Activated T-cell treated with anti-CD3 and anti-CD28 coated beads, Interleukin-2, amount 50 U/mL, for 24 hours (primary cell): ENCODE data around the gene MBD5.

Experiments used
- DNase-seq: peaks from one replicate; pipeline ENCODE4 v3.0.0-alpha.2; 2020
- H3K27ac Mint-ChIP-seq: 2 replicates; pipeline ENCODE4 v1.8.0; 2020; ENCODE audit warnings: mild to moderate bottlenecking, mixed read lengths
- H3K27me3 Mint-ChIP-seq: 2 replicates; pipeline ENCODE4 v1.8.0; 2020; ENCODE audit warnings: mixed read lengths
- H3K36me3 Mint-ChIP-seq: 2 replicates; pipeline ENCODE4 v1.8.0; 2020; ENCODE audit warnings: low read depth, mixed read lengths
- H3K4me1 Mint-ChIP-seq: 2 replicates; pipeline ENCODE4 v1.8.0; 2020; ENCODE audit warnings: low read depth, mixed read lengths
- H3K4me3 Mint-ChIP-seq: 2 replicates; pipeline ENCODE4 v1.8.0; 2020; ENCODE audit warnings: mild to moderate bottlenecking, moderate library complexity, mixed read lengths
- H3K9me3 Mint-ChIP-seq: 2 replicates; pipeline ENCODE4 v1.8.0; 2020; ENCODE audit warnings: mixed read lengths

The MBD5 gene

GRCh38 chr2:148044322-148044721 is 23.4 kb downstream of the MBD5 start:
- Mint-ChIP-seq H3K4me1 (peaks cover 27% of the 10 kb centered on the region), H3K27me3 (no peaks in the 10 kb centered on the region), H3K9me3 (no peaks in the 10 kb centered on the region), H3K27ac (no peak overlapping the region), H3K36me3 (peaks cover 6% of the 10 kb centered on the region), H3K4me3 (no peak overlapping the region)
- no peak for DNase-seq

- no peak for DNase-seq
- H3K27me3 Mint-ChIP-seq: no peaks in the 10 kb centered on the region
- H3K27ac Mint-ChIP-seq: no peak overlapping the region
- no peaks in the 10 kb centered on the region for H3K36me3 Mint-ChIP-seq
- no peaks in the 10 kb centered on the region for H3K9me3 Mint-ChIP-seq
- H3K4me3 Mint-ChIP-seq: no peak overlapping the region
- peaks cover 40% of the 10 kb centered on the region for H3K4me1 Mint-ChIP-seq
Measured at GRCh38 chr2:148046802-148047201, 25.9 kb downstream of the MBD5 start.

- H3K4me1 Mint-ChIP-seq: peaks cover 42% of the 10 kb centered on the region
- no peak for DNase-seq
- H3K9me3 Mint-ChIP-seq: peaks cover 3% of the 10 kb centered on the region
- no peaks in the 10 kb centered on the region for H3K27me3 Mint-ChIP-seq
- no peak overlapping the region for H3K4me3 Mint-ChIP-seq
- H3K36me3 Mint-ChIP-seq: peaks cover 8% of the 10 kb centered on the region
- peak overlapping the region; percentile 37 for H3K27ac Mint-ChIP-seq
Measured at GRCh38 chr2:148048475-148049221, 27.8 kb downstream of the MBD5 start.

GRCh38 chr2:148049284-148049683 is 28.4 kb downstream of the MBD5 start:
- Mint-ChIP-seq H3K9me3 (peaks cover 3% of the 10 kb centered on the region), H3K4me3 (no peak overlapping the region), H3K27ac (no peak overlapping the region), H3K27me3 (no peaks in the 10 kb centered on the region), H3K4me1 (peaks cover 42% of the 10 kb centered on the region), H3K36me3 (peaks cover 8% of the 10 kb centered on the region)
- no peak for DNase-seq

GRCh38 chr2:148052687-148053086 is 31.8 kb downstream of the MBD5 start:
- Mint-ChIP-seq H3K4me3 (no peak overlapping the region), H3K27ac (no peak overlapping the region), H3K4me1 (peaks cover 27% of the 10 kb centered on the region), H3K9me3 (peaks cover 3% of the 10 kb centered on the region), H3K36me3 (peaks cover 14% of the 10 kb centered on the region), H3K27me3 (no peaks in the 10 kb centered on the region)
- DNase-seq: no peak

GRCh38 chr2:148058641-148059040 is 37.8 kb downstream of the MBD5 start:
- DNase-seq: no peak
- Mint-ChIP-seq H3K9me3 (no peaks in the 10 kb centered on the region), H3K27ac (no peak overlapping the region), H3K4me1 (no peaks in the 10 kb centered on the region), H3K36me3 (peaks cover 9% of the 10 kb centered on the region), H3K27me3 (no peaks in the 10 kb centered on the region), H3K4me3 (no peak overlapping the region)

- H3K4me3 Mint-ChIP-seq: no peak overlapping the region
- no peaks in the 10 kb centered on the region for H3K9me3 Mint-ChIP-seq
Measured at GRCh38 chr2:148063633-148064032, 42.7 kb downstream of the MBD5 start.

GRCh38 chr2:148065936-148066335 is 45.0 kb downstream of the MBD5 start:
- Mint-ChIP-seq H3K27me3 (no peaks in the 10 kb centered on the region), H3K36me3 (peaks cover 5% of the 10 kb centered on the region), H3K9me3 (no peaks in the 10 kb centered on the region), H3K4me1 (peaks cover 5% of the 10 kb centered on the region), H3K27ac (no peak overlapping the region), H3K4me3 (no peak overlapping the region)
- no peak for DNase-seq

More at GRCh38 chr2:148063633-148064032, 42.7 kb downstream of the MBD5 start:
- no peak for DNase-seq
- no peak overlapping the region for H3K27ac Mint-ChIP-seq
- no peaks in the 10 kb centered on the region for H3K27me3 Mint-ChIP-seq
- H3K36me3 Mint-ChIP-seq: peaks cover 6% of the 10 kb centered on the region
- H3K4me1 Mint-ChIP-seq: peaks cover 3% of the 10 kb centered on the region

GRCh38 chr2:148067801-148068200 is 46.9 kb downstream of the MBD5 start:
- no peak for DNase-seq
- peaks cover 5% of the 10 kb centered on the region for H3K4me1 Mint-ChIP-seq
- no peaks in the 10 kb centered on the region for H3K27me3 Mint-ChIP-seq
- peaks cover 8% of the 10 kb centered on the region for H3K36me3 Mint-ChIP-seq
- H3K4me3 Mint-ChIP-seq: no peak overlapping the region
- no peaks in the 10 kb centered on the region for H3K9me3 Mint-ChIP-seq
- no peak overlapping the region for H3K27ac Mint-ChIP-seq

GRCh38 chr2:148071351-148071750 is 50.5 kb downstream of the MBD5 start:
- DNase-seq: no peak
- H3K9me3 Mint-ChIP-seq: no peaks in the 10 kb centered on the region
- H3K36me3 Mint-ChIP-seq: peaks cover 3% of the 10 kb centered on the region
- peaks cover 3% of the 10 kb centered on the region for H3K4me1 Mint-ChIP-seq
- no peak overlapping the region for H3K27ac Mint-ChIP-seq
- no peaks in the 10 kb centered on the region for H3K27me3 Mint-ChIP-seq
- no peak overlapping the region for H3K4me3 Mint-ChIP-seq

- Mint-ChIP-seq H3K36me3 (no peaks in the 10 kb centered on the region), H3K4me1 (peaks cover 2% of the 10 kb centered on the region), H3K27me3 (no peaks in the 10 kb centered on the region), H3K9me3 (peaks cover 8% of the 10 kb centered on the region), H3K27ac (no peak overlapping the region), H3K4me3 (no peak overlapping the region)
- no peak for DNase-seq
Measured at GRCh38 chr2:148096012-148096411, 75.1 kb downstream of the MBD5 start.

- Mint-ChIP-seq H3K36me3 (peaks cover 2% of the 10 kb centered on the region), H3K27ac (no peak overlapping the region), H3K4me1 (peaks cover 5% of the 10 kb centered on the region)
Measured at GRCh38 chr2:148102641-148103040, 81.8 kb downstream of the MBD5 start.

GRCh38 chr2:148103946-148104345 is 83.1 kb downstream of the MBD5 start:
- DNase-seq: no peak
- Mint-ChIP-seq H3K9me3 (no peaks in the 10 kb centered on the region), H3K36me3 (peaks cover 7% of the 10 kb centered on the region), H3K27ac (no peak overlapping the region), H3K4me3 (no peak overlapping the region), H3K27me3 (no peaks in the 10 kb centered on the region), H3K4me1 (peaks cover 5% of the 10 kb centered on the region)

More at GRCh38 chr2:148102641-148103040, 81.8 kb downstream of the MBD5 start:
- Mint-ChIP-seq H3K27me3 (no peaks in the 10 kb centered on the region), H3K4me3 (no peak overlapping the region), H3K9me3 (no peaks in the 10 kb centered on the region)
- DNase-seq: no peak

GRCh38 chr2:148106331-148106730 is 85.4 kb downstream of the MBD5 start:
- H3K9me3 Mint-ChIP-seq: no peaks in the 10 kb centered on the region
- DNase-seq: no peak
- H3K27ac Mint-ChIP-seq: no peak overlapping the region
- H3K4me3 Mint-ChIP-seq: no peak overlapping the region
- H3K4me1 Mint-ChIP-seq: peaks cover 17% of the 10 kb centered on the region
- H3K27me3 Mint-ChIP-seq: no peaks in the 10 kb centered on the region
- peaks cover 7% of the 10 kb centered on the region for H3K36me3 Mint-ChIP-seq

- Mint-ChIP-seq H3K4me1 (peaks cover 12% of the 10 kb centered on the region), H3K27me3 (no peaks in the 10 kb centered on the region), H3K27ac (no peak overlapping the region), H3K9me3 (no peaks in the 10 kb centered on the region), H3K4me3 (no peak overlapping the region), H3K36me3 (peaks cover 7% of the 10 kb centered on the region)
- DNase-seq: no peak
Measured at GRCh38 chr2:148108385-148108784, 87.5 kb downstream of the MBD5 start.
